HUDEP-2 (cell line): ENCODE data around the gene FILIP1L.

Source experiments
- DNase-seq, 76 experiments: peaks; one replicate each; lab custom pipeline; 2025; ENCODE audit not compliant: unreplicated experiment in 76 of 76; lab: John Stamatoyannopoulos, UW

The FILIP1L gene

GRCh38 chr3:99955773-99956562 is 158.3 kb downstream of the FILIP1L start:
- no peak for DNase-seq

GRCh38 chr3:99954914-99955644 is 159.2 kb downstream of the FILIP1L start:
- no peak for DNase-seq

- peak in 4 of 76 experiments; percentile 3 to 9 (median 6) for DNase-seq
These were observed 160.7 kb downstream of the FILIP1L start for GRCh38 chr3:99953596-99953995.

GRCh38 chr3:99952306-99952705 is 162.0 kb downstream of the FILIP1L start:
- no peak for DNase-seq

GRCh38 chr3:99951701-99952100 is 162.6 kb downstream of the FILIP1L start:
- no peak for DNase-seq

- DNase-seq = no peak
These were observed 163.4 kb downstream of the FILIP1L start for GRCh38 chr3:99950921-99951320.

- no peak for DNase-seq
These were observed 164.2 kb downstream of the FILIP1L start for GRCh38 chr3:99949956-99950670.

GRCh38 chr3:99948467-99949089 is 165.7 kb downstream of the FILIP1L start:
- no peak for DNase-seq

- no peak for DNase-seq
These were observed 166.9 kb downstream of the FILIP1L start for GRCh38 chr3:99947356-99947755.

- no peak for DNase-seq
These were observed 168.8 kb downstream of the FILIP1L start for GRCh38 chr3:99945328-99945995.

GRCh38 chr3:99943931-99944761 is 170.2 kb downstream of the FILIP1L start:
- peak in 1 of 76 experiments; percentile 16 for DNase-seq

- DNase-seq = no peak
These were observed 173.1 kb downstream of the FILIP1L start for GRCh38 chr3:99941211-99941610.

GRCh38 chr3:99940350-99940749 is 174.0 kb downstream of the FILIP1L start:
- no peak for DNase-seq

- DNase-seq = no peak
These were observed 174.4 kb downstream of the FILIP1L start for GRCh38 chr3:99939876-99940275.

GRCh38 chr3:99938270-99938911 is 175.9 kb downstream of the FILIP1L start:
- no peak for DNase-seq

- DNase-seq = no peak
These were observed 179.1 kb downstream of the FILIP1L start for GRCh38 chr3:99934975-99935797.

- DNase-seq = no peak
These were observed 180.1 kb downstream of the FILIP1L start for GRCh38 chr3:99933971-99934750.
